ENCODE measurements around the gene UGT3A1.
"Not testable (repeated sequence)": the region's sequence is repeated elsewhere in the genome, so short reads cannot be mapped to it uniquely, and the experiment has no call there.

The UGT3A1 gene

DNA sequence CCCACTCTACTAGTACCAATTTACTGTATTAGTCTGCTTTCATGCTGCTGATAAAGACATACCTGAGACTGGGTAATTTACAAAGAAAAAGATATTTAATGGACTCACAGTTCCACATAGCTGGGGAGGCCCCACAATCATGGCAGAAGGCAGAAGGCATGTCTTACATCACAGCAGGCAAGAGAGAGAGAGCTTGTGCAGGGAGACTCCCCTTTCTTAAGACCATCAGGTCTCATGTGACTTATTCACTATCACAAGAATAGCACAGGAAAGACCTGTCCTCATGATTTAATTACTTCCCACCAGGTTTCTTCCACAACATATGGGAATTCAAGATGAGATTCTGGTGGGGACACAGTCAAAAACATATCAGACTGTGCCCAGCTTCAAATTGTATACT is 11.5 kb downstream of the UGT3A1 start:
- no peak for DNase-seq

GRCh38 chr5:35976859-35977258 is 14.3 kb downstream of the UGT3A1 start:
- DNase-seq, result not testable (repeated sequence)

DNA sequence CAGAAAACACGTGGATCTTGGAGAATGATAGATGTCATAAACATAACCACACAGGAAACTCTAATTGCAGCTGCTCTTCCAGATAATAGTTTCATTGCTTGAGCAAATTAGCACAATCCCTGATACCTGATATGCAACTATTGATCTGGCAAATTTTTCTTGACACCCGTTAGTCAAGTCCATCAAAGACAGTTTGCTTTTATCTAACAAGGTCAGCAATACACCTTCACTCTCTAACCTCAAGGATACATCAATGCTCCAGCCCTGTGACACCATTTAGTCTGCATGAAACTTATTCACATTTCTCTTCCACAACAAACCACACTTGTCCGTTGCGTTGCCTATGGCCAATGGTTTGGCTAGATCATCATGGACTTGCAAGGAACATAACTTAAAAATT is 16.6 kb downstream of the UGT3A1 start:
- DNase-seq, result no peak

DNA sequence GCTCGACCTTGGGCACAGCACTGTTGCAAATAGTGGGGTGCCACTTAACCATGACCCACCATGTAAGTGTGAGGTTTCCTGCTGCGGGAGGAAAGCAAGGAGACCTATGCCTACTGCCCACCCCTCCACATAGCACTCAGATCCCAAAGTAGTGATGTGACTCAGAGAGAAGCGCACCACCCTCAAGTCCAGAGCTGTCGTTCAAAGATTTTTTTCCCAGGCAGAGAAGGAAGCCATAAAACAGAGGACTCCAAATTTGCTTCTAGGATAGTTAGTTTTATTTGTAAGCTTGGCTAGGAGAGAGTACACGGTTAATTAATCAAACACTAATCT is 19.3 kb downstream of the UGT3A1 start:
- no peak for DNase-seq

GRCh38 chr5:35971186-35971877 is 19.9 kb downstream of the UGT3A1 start:
- no peak for DNase-seq

DNA sequence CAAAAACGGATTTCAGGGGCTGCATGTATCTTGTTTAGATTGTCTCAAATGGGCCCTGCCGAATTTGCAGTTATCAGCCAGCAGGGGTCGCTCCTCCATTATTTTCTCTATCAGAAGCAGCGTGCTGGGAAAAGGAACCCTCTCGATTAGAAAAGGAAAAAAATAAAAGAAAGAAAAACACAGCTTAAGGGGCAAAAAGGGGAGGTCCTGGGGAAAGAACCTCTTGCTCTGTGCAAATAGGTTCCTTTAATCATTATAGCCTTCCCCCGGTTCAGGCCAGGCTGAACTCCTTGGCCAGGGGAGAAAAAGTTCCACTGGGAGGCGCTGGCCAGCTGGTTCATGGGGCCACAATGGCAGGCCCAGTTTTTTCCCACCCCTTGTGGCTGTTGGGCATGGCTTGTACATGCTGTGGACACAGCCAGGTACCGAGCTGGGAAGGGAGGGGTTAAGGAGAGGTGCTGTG is 27.8 kb downstream of the UGT3A1 start:
- no peak for DNase-seq

DNA sequence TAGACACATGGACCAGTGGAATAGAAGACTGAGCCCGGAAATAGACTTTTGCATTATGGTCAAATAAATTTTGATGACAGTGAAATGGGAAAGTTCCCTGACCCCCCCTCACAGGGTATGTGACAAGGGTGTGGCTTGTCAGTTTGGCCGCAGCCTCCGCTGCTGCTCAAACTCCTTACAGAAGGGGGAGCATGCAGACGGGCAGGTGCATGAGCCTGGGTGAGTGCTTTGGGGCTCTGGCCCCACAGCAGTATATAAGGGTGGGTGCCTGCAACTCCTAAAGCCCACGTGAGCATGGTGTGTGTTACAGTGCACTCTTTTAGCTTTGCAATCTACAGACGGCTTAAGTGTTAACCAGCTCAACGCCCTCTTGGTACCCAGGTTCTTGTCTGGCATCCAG is 30.9 kb downstream of the UGT3A1 start:
- no peak for DNase-seq

DNA sequence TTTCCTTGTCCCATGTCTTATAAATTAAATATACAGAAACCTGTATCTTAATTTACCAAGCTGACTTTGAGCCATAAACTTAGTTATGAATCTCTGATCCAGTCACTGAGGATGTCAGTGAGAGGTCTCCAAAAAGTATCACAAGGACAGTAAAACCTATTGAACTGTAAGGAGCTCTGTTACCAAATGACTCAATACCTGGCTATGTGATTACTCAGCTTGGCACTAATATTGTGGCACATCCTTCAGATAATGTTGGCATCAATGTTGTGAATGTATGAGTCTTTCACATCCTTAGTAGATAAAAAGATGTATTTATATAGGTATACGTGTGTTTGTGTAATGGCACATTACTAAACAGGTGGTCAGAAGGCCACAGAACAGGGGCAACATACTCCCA is 34.8 kb downstream of the UGT3A1 start:
- no peak for DNase-seq

GRCh38 chr5:35954175-35954574 is 37.0 kb downstream of the UGT3A1 start:
- DNase-seq, result no peak

DNA sequence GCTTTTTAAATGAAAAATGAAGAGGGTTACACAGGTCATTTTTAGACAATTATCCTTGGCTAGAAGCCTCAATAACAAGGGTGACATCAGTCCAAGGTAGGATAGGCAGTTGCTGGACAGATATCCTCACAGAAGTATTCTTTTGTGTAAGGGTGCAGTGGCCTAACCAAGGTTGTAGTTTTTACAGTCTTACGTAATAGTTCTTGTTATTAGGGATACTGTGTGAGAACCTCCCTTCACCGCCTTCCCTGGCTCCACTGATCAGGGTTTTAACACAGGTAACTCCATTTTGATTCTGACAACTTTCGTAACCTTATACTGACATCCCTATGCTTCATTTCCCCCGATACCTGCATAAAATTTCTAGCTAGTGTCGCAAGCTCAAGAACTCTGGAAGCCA is 44.1 kb downstream of the UGT3A1 start:
- DNase-seq, result no peak

DNA sequence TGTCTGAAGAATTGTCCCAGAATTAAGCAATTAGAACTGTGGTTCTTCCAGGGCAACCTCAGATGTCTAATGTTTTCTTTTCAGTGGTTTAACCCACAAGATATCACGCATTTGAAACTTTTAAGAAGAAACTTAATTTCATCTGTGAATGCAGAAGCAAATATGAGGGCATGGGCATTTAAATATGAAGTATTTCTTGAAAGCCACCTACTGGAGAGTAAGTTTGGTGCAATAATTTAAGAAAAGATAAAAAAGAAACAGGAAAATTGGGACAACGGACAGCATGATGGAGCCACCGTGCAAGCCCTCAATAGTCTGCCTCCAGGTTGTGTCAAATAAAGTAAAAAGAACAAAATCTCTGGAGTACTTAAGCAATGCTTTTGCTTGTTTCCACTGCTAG is 51.6 kb downstream of the UGT3A1 start:
- no peak for DNase-seq

DNA sequence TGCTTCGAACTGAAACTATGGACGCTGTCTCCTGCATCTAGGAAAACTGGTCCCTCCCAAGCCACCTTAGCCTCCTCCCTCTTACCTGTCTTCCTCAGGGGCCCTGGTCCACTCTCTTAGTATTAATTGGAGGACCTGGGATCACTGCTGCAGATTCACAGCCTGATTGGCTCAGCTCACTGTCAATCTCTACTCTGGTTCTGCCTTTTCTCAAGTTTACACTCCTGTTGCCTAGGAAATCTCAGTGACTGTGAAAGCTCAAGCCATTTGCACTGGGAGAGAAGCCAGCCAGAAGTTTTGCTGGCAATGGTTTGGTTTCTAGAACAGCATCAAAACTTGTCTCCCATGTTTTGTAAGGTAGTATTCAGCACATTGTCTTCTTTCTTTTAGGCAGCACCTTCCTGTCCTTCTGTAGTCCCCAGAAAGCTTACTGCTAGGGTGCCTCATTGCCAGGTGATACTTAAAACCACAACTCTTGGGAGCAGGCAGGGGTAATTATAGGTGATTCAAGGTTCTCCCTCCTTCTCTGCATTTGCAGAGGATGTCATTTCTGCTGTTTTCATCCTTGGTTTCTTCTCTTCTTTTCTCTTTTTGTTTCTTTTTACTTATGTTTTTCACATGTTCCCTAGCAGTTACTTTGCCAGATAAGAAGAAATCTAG is 52.5 kb downstream of the UGT3A1 start, which contains the start of gene CAPSL:
CAPSL (minus strand) TSS at position 55 of the 660 bp plus-strand sequence. CDS start 17,502 bp downstream, outside the sequence.
- DNase-seq, result peak; percentile 89

GRCh38 chr5:35926389-35927051 is 64.7 kb downstream of the UGT3A1 start:
- peak; percentile 74 for DNase-seq

GRCh38 chr5:35924950-35925722 is 66.1 kb downstream of the UGT3A1 start:
- peak; percentile 89 for DNase-seq

GRCh38 chr5:35924122-35924949 is 66.9 kb downstream of the UGT3A1 start:
- DNase-seq, result no peak

- DNase-seq, result no peak
Observed at GRCh38 chr5:35922468-35922867, 68.7 kb downstream of the UGT3A1 start.

DNA sequence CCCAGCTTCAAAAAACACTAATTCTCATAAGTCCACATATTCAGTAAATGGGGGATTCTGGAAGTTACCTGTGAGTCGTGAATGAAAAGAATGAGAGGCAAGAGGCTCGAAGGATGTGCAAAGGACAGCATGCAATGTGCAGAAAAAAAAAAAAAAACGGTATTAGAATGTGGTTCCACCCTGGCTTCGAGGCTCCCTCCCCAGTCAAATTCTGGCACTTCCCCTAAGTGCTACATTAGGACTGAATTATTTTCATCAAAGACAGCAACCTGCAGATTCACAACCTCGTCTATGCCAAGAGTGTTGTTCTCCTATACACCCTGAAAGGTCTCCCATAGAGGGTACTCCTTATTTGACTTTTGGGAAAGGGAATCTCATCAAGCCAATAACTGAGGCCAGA is 69.3 kb downstream of the UGT3A1 start:
- DNase-seq, result no peak

DNA sequence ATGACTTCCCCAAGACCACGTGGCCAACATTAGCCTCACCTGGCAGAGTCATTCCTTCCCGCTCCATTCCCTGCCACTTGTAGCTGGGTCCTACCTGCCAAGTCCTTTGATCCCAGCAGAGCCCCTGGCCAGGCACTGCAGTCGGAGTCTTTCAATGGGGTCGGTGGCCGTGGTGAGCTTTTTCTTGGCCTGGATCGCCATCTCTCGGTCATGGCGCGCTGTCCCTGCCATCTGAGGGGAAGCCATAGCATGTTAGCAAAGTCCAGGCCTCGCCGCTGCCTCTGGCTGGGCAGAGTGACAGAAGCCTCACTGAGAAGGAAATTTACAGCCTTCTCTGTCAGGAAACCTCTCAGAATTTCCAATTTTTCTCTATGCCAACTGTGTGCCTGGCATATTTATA is 70.3 kb downstream of the UGT3A1 start:
- DNase-seq, result peak; percentile 74

- DNase-seq, result no peak
Observed at GRCh38 chr5:35919191-35919590, 72.0 kb downstream of the UGT3A1 start.

DNA sequence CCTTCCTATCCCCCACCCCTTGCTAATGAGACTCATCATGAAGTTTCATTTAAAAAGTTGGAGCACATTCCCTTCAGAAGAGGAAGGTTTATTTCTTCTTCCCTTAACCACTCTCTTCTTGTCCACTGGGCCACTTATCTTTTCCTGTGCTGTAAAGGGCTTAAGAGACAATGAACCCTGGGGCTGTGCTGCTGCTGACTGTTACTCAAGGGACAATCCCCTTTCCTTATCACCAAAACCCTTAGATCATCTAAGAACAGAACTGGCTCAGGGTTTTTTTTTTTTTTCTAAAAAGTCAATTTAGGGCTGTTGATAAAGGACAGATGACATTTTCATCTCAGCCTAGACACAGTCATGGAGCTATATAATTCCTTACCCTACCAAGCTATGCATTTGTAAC is 82.4 kb downstream of the UGT3A1 start:
- DNase-seq, result peak; percentile 69

DNA sequence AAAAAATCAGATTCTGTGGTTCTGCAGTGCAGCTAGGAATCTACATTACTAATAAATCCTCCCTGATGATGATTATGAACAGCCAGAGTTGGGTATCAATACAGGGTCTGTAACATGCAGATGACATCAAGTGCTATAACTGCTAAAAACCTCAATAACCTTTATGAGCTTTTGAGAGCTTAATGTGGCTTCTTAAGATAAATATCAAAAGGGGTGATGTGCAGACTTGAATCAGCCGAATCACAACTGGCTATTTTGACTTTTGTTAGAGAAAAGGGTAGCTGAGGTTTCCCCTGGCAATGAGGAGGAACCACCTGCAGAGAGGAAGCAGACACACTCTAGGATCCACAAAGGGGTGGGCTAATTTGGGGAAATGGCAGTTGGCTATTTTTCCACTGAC is 83.0 kb downstream of the UGT3A1 start:
- no peak for DNase-seq

- DNase-seq, result no peak
Observed at GRCh38 chr5:35904443-35905132, 86.6 kb downstream of the UGT3A1 start.

All from islet precursor cell (in vitro differentiated cells).